GM19023 (cell line): Measurements from ENCODE around the gene C11orf16.
"Not testable (repeated sequence)": the region's sequence is repeated elsewhere in the genome, so short reads cannot be mapped to it uniquely, and the experiment has no call there.

ENCODE experiments used
- ATAC-seq: cut with Tn5 transposase; IDR thresholded peaks from one replicate; pipeline ENCODE4 v1.9.1; 2021; ENCODE audit warnings: mild to moderate bottlenecking, moderate library complexity; ENCODE audit not compliant: unreplicated experiment

The C11orf16 gene

GRCh38 chr11:8899119-8899753 is 33.5 kb downstream of the C11orf16 start:
- ATAC-seq, result no peak

- ATAC-seq, result not testable (repeated sequence)
Measured at GRCh38 chr11:8891185-8891584, 41.6 kb downstream of the C11orf16 start.

DNA sequence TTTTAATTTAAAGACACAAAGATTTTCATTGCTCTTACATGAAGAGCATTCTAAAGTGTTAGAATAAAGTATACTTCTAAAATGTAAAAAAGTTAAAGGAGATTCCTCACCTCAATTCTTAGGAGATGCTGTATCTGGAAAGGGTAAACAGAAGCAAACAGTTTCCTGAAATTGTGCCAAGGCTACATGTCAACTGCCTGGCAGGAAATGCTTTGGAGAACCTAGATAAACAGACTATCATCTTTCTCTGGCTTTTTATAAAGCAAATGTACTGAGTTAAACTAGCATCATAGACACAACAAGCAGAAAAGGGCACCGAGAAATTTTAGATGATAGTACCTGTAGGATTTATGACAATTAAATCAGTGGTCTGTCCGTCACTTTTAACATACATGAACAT is 46.4 kb downstream of the C11orf16 start:
- no peak for ATAC-seq

GRCh38 chr11:8881585-8881984 is 51.2 kb downstream of the C11orf16 start:
- not testable (repeated sequence) for ATAC-seq

DNA sequence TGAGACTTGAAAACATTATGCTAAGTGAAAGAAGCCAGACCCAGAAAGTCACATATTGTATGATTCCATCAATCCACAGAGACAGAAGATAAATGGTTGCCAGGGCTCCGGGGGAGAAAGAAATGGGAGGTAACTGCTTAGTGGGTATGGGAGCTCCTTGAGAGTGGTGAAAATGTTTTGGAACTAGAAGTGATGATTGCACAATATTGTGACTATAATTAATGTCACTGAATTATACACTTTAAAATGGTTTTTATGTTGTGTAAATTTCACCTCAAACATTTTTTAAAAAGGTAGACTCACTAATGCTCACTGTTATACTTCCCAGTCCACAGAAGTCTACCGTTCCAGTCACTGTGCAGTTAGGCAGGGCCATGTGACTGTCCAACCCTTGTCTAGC is 54.0 kb downstream of the C11orf16 start:
- ATAC-seq, result no peak

- no peak for ATAC-seq
Measured at GRCh38 chr11:8873741-8874405, 58.9 kb downstream of the C11orf16 start.

DNA sequence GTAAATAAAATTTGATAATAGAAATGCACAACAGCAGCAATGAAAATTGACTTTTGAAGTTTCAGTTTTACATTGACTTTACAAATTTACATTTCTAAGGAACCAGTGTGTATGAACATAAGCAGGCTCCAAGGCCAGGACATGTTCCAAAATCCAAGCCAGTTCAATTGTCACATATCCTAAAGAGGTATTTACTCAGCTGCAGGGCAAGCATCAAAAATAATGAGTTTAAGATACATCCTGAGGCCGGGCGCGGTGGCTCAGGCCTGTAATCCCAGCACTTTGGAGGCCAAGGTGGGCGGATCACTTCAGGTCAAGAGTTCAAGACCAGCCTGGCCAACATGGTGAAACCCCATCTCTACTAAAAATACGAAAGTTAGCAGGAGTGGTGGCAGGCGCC is 60.8 kb downstream of the C11orf16 start:
- ATAC-seq, result no peak

- ATAC-seq, result no peak
Measured at GRCh38 chr11:8871171-8871775, 61.5 kb downstream of the C11orf16 start.

GRCh38 chr11:8870411-8871170 is 62.2 kb downstream of the C11orf16 start:
- no peak for ATAC-seq
